Measurements from ENCODE around the gene SLC17A3.

GRCh38 chr6:25869840-25870239 lies 4.2 kb downstream of the SLC17A3 start:
- TF ChIP-seq CTCF (IDR thresholded peaks at IDR 0.05; ENCODE audit: low read length) (no peak), EZH2 (optimal IDR thresholded peaks at IDR 0.05; ENCODE audit: low read depth, low read length) (no peak), EZH2phosphoT487 (IDR thresholded peaks at IDR 0.05; ENCODE audit: low read length) (no peak)

Data from MM.1S (cell line).